ENCODE results near the gene SMIM32.

SMIM32 gene

GRCh38 chr5:136192526-136193321 is at the start of gene SMIM32:
TSS of gene SMIM32 (minus strand) at chr5:136193162. CDS start at chr5:136192524, 638 bp downstream.
- ATAC-seq: peak; percentile 29
- Mint-ChIP-seq H3K27me3 (peaks cover 78% of the 10 kb centered on the region), H3K4me3 (peak within 1 kb of the TSS in 1 of 2 donors; percentile 52), H3K9me3 (no peaks in the 10 kb centered on the region), H3K27ac (no peak within 1 kb of the TSS), H3K4me1 (peaks cover 11% of the 10 kb centered on the region)
- no peak for DNase-seq

- DNase-seq: no peak
- ATAC-seq: peak; percentile 77
- Mint-ChIP-seq H3K4me1 (peaks cover 6% of the 10 kb centered on the region), H3K27ac (no peak overlapping the region), H3K4me3 (no peak overlapping the region), H3K9me3 (no peaks in the 10 kb centered on the region), H3K27me3 (peaks cover 16% of the 10 kb centered on the region)
Observed at GRCh38 chr5:136242611-136243010, 49.6 kb upstream of the SMIM32 start.

GRCh38 chr5:136242136-136242535 is 49.2 kb upstream of the SMIM32 start:
- H3K27ac Mint-ChIP-seq: no peak overlapping the region
- no peak overlapping the region for H3K4me3 Mint-ChIP-seq
- H3K27me3 Mint-ChIP-seq: peaks cover 14% of the 10 kb centered on the region
- no peak for DNase-seq
- H3K4me1 Mint-ChIP-seq: peaks cover 6% of the 10 kb centered on the region
- H3K9me3 Mint-ChIP-seq: no peaks in the 10 kb centered on the region
- no peak for ATAC-seq

- ATAC-seq (no peak), DNase-seq (no peak)
- H3K4me1 Mint-ChIP-seq: peaks cover 6% of the 10 kb centered on the region
- H3K27me3 Mint-ChIP-seq: peaks cover 14% of the 10 kb centered on the region
- H3K9me3 Mint-ChIP-seq: no peaks in the 10 kb centered on the region
- no peak overlapping the region for H3K4me3 Mint-ChIP-seq
- no peak overlapping the region for H3K27ac Mint-ChIP-seq
Observed at GRCh38 chr5:136240894-136241293, 47.9 kb upstream of the SMIM32 start.

- Mint-ChIP-seq H3K9me3 (no peaks in the 10 kb centered on the region), H3K27ac (no peak overlapping the region), H3K4me3 (no peak overlapping the region), H3K4me1 (no peaks in the 10 kb centered on the region), H3K27me3 (peaks cover 14% of the 10 kb centered on the region)
- no peak for DNase-seq
- ATAC-seq: no peak
Observed at GRCh38 chr5:136236479-136237083, 43.6 kb upstream of the SMIM32 start.

- Mint-ChIP-seq H3K9me3 (no peaks in the 10 kb centered on the region), H3K4me3 (no peak overlapping the region), H3K4me1 (no peaks in the 10 kb centered on the region), H3K27ac (no peak overlapping the region), H3K27me3 (peaks cover 19% of the 10 kb centered on the region)
- ATAC-seq (no peak), DNase-seq (no peak)
Observed at GRCh38 chr5:136235321-136235720, 42.4 kb upstream of the SMIM32 start.

- no peak overlapping the region for H3K4me3 Mint-ChIP-seq
- ATAC-seq: peak; percentile 7
Observed at GRCh38 chr5:136232316-136232715, 39.4 kb upstream of the SMIM32 start.

GRCh38 chr5:136230176-136230575 is 37.2 kb upstream of the SMIM32 start:
- Mint-ChIP-seq H3K4me3 (no peak overlapping the region), H3K27me3 (peaks cover 39% of the 10 kb centered on the region)
- DNase-seq: no peak

More at GRCh38 chr5:136232316-136232715, 39.4 kb upstream of the SMIM32 start:
- no peak for DNase-seq
- Mint-ChIP-seq H3K27me3 (peaks cover 34% of the 10 kb centered on the region), H3K27ac (no peak overlapping the region), H3K4me1 (no peaks in the 10 kb centered on the region), H3K9me3 (no peaks in the 10 kb centered on the region)

GRCh38 chr5:136228136-136228757 is 35.3 kb upstream of the SMIM32 start:
- no peak for ATAC-seq
- H3K4me1 Mint-ChIP-seq: no peaks in the 10 kb centered on the region
- H3K9me3 Mint-ChIP-seq: no peaks in the 10 kb centered on the region

More at GRCh38 chr5:136230176-136230575, 37.2 kb upstream of the SMIM32 start:
- no peak for ATAC-seq
- H3K9me3 Mint-ChIP-seq: no peaks in the 10 kb centered on the region
- H3K27ac Mint-ChIP-seq: no peak overlapping the region
- H3K4me1 Mint-ChIP-seq: no peaks in the 10 kb centered on the region

GRCh38 chr5:136226401-136226800 is 33.4 kb upstream of the SMIM32 start:
- no peak overlapping the region for H3K4me3 Mint-ChIP-seq

More at GRCh38 chr5:136228136-136228757, 35.3 kb upstream of the SMIM32 start:
- DNase-seq: no peak
- Mint-ChIP-seq H3K27ac (peak overlapping the region in 1 of 2 donors; percentile 52), H3K27me3 (peaks cover 45% of the 10 kb centered on the region), H3K4me3 (no peak overlapping the region)

GRCh38 chr5:136225796-136226195 is 32.8 kb upstream of the SMIM32 start:
- Mint-ChIP-seq H3K4me3 (no peak overlapping the region), H3K27me3 (peaks cover 43% of the 10 kb centered on the region), H3K27ac (no peak overlapping the region), H3K4me1 (no peaks in the 10 kb centered on the region), H3K9me3 (peaks cover 8 to 9% of the 10 kb centered on the region in 2 donors)
- ATAC-seq (no peak), DNase-seq (no peak)

More at GRCh38 chr5:136226401-136226800, 33.4 kb upstream of the SMIM32 start:
- H3K4me1 Mint-ChIP-seq: no peaks in the 10 kb centered on the region
- no peak overlapping the region for H3K27ac Mint-ChIP-seq
- H3K9me3 Mint-ChIP-seq: peaks cover 2 to 3% of the 10 kb centered on the region in 2 donors
- DNase-seq: no peak
- no peak for ATAC-seq
- peaks cover 45% of the 10 kb centered on the region for H3K27me3 Mint-ChIP-seq

- no peak for ATAC-seq
- H3K4me1 Mint-ChIP-seq: no peaks in the 10 kb centered on the region
Observed at GRCh38 chr5:136222580-136223235, 29.7 kb upstream of the SMIM32 start.

GRCh38 chr5:136221340-136221739 is 28.4 kb upstream of the SMIM32 start:
- ATAC-seq (no peak), DNase-seq (no peak)
- H3K27ac Mint-ChIP-seq: no peak overlapping the region
- H3K4me1 Mint-ChIP-seq: no peaks in the 10 kb centered on the region
- no peak overlapping the region for H3K4me3 Mint-ChIP-seq
- peaks cover 12 to 15% of the 10 kb centered on the region in 2 donors for H3K9me3 Mint-ChIP-seq
- H3K27me3 Mint-ChIP-seq: peaks cover 12% of the 10 kb centered on the region

More at GRCh38 chr5:136222580-136223235, 29.7 kb upstream of the SMIM32 start:
- Mint-ChIP-seq H3K27ac (no peak overlapping the region), H3K4me3 (no peak overlapping the region), H3K9me3 (peaks cover 12 to 15% of the 10 kb centered on the region in 2 donors), H3K27me3 (peaks cover 15% of the 10 kb centered on the region)
- DNase-seq: no peak

- Mint-ChIP-seq H3K4me3 (no peak overlapping the region), H3K9me3 (peaks cover 9 to 10% of the 10 kb centered on the region in 2 donors), H3K27me3 (peaks cover 29% of the 10 kb centered on the region), H3K27ac (no peak overlapping the region), H3K4me1 (peaks cover 4% of the 10 kb centered on the region)
- DNase-seq (no peak), ATAC-seq (no peak)
Observed at GRCh38 chr5:136216230-136216629, 23.3 kb upstream of the SMIM32 start.

GRCh38 chr5:136215812-136216211 is 22.9 kb upstream of the SMIM32 start:
- H3K4me3 Mint-ChIP-seq: no peak overlapping the region

More at GRCh38 chr5:136215812-136216211, 22.9 kb upstream of the SMIM32 start:
- peaks cover 33% of the 10 kb centered on the region for H3K27me3 Mint-ChIP-seq
- no peak overlapping the region for H3K27ac Mint-ChIP-seq
- peaks cover 4 to 6% of the 10 kb centered on the region in 2 donors for H3K9me3 Mint-ChIP-seq
- no peak for DNase-seq
- peaks cover 4% of the 10 kb centered on the region for H3K4me1 Mint-ChIP-seq
- ATAC-seq: no peak
